ENCODE data around the gene UBAP2.

The UBAP2 gene

DNA sequence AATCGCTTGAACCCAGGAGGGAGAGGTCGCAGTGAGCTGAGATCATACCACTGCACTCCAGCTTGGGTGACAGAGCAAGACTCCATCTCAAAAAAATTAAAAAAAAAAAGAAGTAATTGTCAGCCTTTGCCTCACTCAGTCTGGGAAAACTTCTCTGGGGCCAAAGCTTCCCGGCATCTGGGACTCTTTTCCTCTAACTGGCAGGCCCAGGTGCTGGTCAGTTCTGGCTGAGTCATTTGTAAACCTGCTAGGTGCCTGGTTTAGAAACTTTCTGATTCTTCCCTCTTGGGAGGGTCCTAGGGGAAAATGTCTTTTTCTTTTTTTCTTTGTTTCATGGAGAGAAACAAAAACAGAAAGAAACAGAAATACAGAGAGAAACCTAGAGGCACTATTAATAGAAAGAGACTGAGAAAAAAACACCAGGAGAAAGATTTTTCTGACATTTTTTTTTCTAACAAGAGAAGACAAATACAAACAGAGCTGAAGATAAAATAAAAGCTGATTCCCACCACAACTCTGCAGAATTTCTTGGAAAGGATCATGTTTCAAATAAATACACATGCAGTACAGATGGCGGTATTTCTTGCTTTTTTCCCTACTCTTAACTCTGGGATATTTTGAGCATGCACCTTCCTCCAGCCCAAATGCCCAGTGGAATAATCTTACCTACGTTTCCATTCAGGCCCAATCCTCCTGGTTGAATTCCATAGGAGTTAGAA lies 22.1 kb upstream of the UBAP2 start:
- Histone ChIP-seq H3K27me3 (ENCODE audit: insufficient read depth, poor library complexity, severe bottlenecking) (no peaks in the 10 kb centered on the region), H3K4me3 (ENCODE audit: severe bottlenecking) (no peak overlapping the region), H3K4me1 (ENCODE audit: insufficient read depth, poor library complexity, severe bottlenecking) (peaks cover 38% of the 10 kb centered on the region), H3K36me3 (ENCODE audit: low read depth) (no peaks in the 10 kb centered on the region), H3K9me3 (ENCODE audit: severe bottlenecking) (no peaks in the 10 kb centered on the region), H3K27ac (ENCODE audit: poor library complexity, severe bottlenecking) (peak overlapping the region; percentile 87)
- ATAC-seq (ENCODE audit: low read depth): no peak
- DNase-seq (ENCODE audit: low spot score): no peak
- TF ChIP-seq, protein P1, sequence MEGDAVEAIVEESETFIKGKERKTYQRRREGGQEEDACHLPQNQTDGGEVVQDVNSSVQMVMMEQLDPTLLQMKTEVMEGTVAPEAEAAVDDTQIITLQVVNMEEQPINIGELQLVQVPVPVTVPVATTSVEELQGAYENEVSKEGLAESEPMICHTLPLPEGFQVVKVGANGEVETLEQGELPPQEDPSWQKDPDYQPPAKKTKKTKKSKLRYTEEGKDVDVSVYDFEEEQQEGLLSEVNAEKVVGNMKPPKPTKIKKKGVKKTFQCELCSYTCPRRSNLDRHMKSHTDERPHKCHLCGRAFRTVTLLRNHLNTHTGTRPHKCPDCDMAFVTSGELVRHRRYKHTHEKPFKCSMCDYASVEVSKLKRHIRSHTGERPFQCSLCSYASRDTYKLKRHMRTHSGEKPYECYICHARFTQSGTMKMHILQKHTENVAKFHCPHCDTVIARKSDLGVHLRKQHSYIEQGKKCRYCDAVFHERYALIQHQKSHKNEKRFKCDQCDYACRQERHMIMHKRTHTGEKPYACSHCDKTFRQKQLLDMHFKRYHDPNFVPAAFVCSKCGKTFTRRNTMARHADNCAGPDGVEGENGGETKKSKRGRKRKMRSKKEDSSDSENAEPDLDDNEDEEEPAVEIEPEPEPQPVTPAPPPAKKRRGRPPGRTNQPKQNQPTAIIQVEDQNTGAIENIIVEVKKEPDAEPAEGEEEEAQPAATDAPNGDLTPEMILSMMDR (IDR thresholded peaks at IDR 0.05; ENCODE audit: poor library complexity, severe bottlenecking): no peak

DNA sequence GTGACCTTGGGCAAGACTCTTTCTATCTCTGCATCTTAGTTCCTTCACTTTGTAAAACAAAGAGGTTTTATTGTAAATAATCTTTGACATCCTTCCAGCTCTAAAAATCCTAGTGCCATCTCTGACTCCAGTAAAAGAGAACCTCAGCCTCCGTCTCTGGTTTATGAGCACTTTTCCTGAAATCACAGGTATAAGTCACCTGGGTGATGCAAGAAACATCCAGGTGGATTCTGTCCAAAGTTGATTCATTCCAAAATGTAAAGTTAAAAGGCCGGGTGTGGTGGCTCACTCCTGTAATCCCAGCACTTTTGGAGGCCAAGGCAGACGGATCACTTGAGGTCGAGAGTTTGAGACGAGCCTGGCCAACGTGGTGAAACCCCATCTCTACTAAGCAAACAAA lies 21.1 kb upstream of the UBAP2 start:
- Histone ChIP-seq H3K36me3 (ENCODE audit: low read depth) (no peaks in the 10 kb centered on the region), H3K27ac (ENCODE audit: poor library complexity, severe bottlenecking) (peak overlapping the region; percentile 87), H3K4me3 (ENCODE audit: severe bottlenecking) (no peak overlapping the region), H3K27me3 (ENCODE audit: insufficient read depth, poor library complexity, severe bottlenecking) (no peaks in the 10 kb centered on the region), H3K4me1 (ENCODE audit: insufficient read depth, poor library complexity, severe bottlenecking) (peaks cover 38% of the 10 kb centered on the region), H3K9me3 (ENCODE audit: severe bottlenecking) (no peaks in the 10 kb centered on the region)
- TF ChIP-seq, protein P1 (IDR thresholded peaks at IDR 0.05; ENCODE audit: poor library complexity, severe bottlenecking): no peak
- no peak for DNase-seq (ENCODE audit: low spot score)
- no peak for ATAC-seq (ENCODE audit: low read depth)

DNA sequence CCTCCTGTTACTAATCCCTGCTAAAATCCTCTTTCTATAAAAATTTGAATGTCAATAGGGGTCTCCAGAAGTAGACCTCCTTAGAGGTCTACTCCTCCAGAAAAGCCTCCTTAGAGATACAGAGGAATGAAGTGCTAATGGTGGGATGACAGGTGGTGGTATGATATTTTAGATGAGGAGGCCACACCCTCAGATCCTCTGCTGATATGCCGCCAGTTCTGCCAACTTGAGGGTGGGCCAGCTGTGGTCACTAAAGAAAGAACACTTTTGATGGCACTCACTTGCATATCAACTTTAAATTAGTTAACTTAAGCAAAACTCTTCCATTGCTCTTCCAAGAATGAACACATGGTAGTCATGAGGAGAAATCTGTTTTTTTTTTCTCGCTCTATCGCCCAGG lies 16.9 kb upstream of the UBAP2 start:
- Histone ChIP-seq H3K4me3 (ENCODE audit: severe bottlenecking) (no peak overlapping the region), H3K27me3 (ENCODE audit: insufficient read depth, poor library complexity, severe bottlenecking) (no peaks in the 10 kb centered on the region), H3K9me3 (ENCODE audit: severe bottlenecking) (no peaks in the 10 kb centered on the region), H3K36me3 (ENCODE audit: low read depth) (no peaks in the 10 kb centered on the region), H3K4me1 (ENCODE audit: insufficient read depth, poor library complexity, severe bottlenecking) (peaks cover 12% of the 10 kb centered on the region), H3K27ac (ENCODE audit: poor library complexity, severe bottlenecking) (no peak overlapping the region)
- no peak for ATAC-seq (ENCODE audit: low read depth)
- DNase-seq (ENCODE audit: low spot score): no peak
- TF ChIP-seq, protein P1 (IDR thresholded peaks at IDR 0.05; ENCODE audit: poor library complexity, severe bottlenecking): no peak

DNA sequence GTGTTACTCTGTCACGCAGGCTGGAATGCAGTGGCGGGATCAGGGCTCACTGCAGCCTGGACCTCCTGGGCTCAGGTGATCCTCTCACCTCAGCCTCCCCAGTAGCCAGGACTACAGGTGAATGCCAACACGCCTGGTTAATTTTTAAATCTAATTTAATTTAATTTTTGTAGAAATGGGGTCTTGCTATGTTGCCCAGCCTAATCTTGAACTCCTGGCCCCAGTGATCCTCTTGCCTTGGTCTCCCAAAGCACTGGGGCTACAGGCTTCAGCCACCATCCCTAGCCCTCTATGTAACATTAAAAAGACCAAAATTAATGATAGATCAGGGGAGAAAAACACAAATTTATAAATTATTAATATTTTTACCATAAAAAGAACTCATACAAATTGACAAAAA lies 11.3 kb upstream of the UBAP2 start:
- Histone ChIP-seq H3K27ac (ENCODE audit: poor library complexity, severe bottlenecking) (no peak overlapping the region), H3K27me3 (ENCODE audit: insufficient read depth, poor library complexity, severe bottlenecking) (no peaks in the 10 kb centered on the region), H3K36me3 (ENCODE audit: low read depth) (0 out of 2 replicates have a peak, but pooled peaks cover 3% of the 10 kb centered on the region), H3K9me3 (ENCODE audit: severe bottlenecking) (no peaks in the 10 kb centered on the region), H3K4me1 (ENCODE audit: insufficient read depth, poor library complexity, severe bottlenecking) (no peaks in the 10 kb centered on the region), H3K4me3 (ENCODE audit: severe bottlenecking) (no peak overlapping the region)
- ATAC-seq (ENCODE audit: low read depth) (no peak), DNase-seq (ENCODE audit: low spot score) (no peak)
- TF ChIP-seq, protein P1 (IDR thresholded peaks at IDR 0.05; ENCODE audit: poor library complexity, severe bottlenecking): no peak

DNA sequence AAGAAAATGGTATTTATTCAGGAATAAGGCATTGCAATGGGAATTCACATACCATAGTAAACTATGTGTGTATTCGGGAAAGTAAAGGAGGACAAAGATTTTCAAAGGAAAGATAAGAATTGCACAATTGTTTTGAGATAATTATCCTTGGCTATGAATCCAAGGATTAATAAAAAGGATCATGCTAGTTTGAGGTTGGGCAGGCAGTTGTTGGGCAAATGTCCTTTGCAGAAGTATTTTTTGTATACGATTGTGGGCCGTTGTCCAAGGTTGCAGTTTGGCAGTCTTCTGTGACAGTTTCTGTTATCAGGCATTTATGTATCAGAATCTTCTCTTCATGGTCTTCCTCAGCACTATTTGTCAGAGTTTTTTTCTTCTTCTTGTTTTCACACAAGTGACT lies 10.6 kb upstream of the UBAP2 start:
- TF ChIP-seq, protein P1 (IDR thresholded peaks at IDR 0.05; ENCODE audit: poor library complexity, severe bottlenecking): no peak
- Histone ChIP-seq H3K36me3 (ENCODE audit: low read depth) (0 out of 2 replicates have a peak, but pooled peaks cover 3% of the 10 kb centered on the region), H3K4me3 (ENCODE audit: severe bottlenecking) (no peak overlapping the region), H3K27me3 (ENCODE audit: insufficient read depth, poor library complexity, severe bottlenecking) (no peaks in the 10 kb centered on the region), H3K9me3 (ENCODE audit: severe bottlenecking) (no peaks in the 10 kb centered on the region), H3K27ac (ENCODE audit: poor library complexity, severe bottlenecking) (no peak overlapping the region), H3K4me1 (ENCODE audit: insufficient read depth, poor library complexity, severe bottlenecking) (no peaks in the 10 kb centered on the region)
- no peak for ATAC-seq (ENCODE audit: low read depth)
- DNase-seq (ENCODE audit: low spot score): no peak

Measured in RWPE2 (cell line).